Fibroblast of skin of right quadriceps (primary cell): Measurements from ENCODE around the gene RASSF6.
"Not testable (repeated sequence)": the region's sequence is repeated elsewhere in the genome, so short reads cannot be mapped to it uniquely, and the experiment has no call there.

Source experiments
- DNase-seq: peaks from one replicate; pipeline ENCODE4 v3.0.0-alpha.2; 2013

RASSF6 gene

GRCh38 chr4:73620115-73620792 is at the start of gene RASSF6:
TSS of gene RASSF6 (minus strand) at chr4:73620436. CDS start at chr4:73611795, 8,641 bp downstream.
- DNase-seq = no peak

DNA sequence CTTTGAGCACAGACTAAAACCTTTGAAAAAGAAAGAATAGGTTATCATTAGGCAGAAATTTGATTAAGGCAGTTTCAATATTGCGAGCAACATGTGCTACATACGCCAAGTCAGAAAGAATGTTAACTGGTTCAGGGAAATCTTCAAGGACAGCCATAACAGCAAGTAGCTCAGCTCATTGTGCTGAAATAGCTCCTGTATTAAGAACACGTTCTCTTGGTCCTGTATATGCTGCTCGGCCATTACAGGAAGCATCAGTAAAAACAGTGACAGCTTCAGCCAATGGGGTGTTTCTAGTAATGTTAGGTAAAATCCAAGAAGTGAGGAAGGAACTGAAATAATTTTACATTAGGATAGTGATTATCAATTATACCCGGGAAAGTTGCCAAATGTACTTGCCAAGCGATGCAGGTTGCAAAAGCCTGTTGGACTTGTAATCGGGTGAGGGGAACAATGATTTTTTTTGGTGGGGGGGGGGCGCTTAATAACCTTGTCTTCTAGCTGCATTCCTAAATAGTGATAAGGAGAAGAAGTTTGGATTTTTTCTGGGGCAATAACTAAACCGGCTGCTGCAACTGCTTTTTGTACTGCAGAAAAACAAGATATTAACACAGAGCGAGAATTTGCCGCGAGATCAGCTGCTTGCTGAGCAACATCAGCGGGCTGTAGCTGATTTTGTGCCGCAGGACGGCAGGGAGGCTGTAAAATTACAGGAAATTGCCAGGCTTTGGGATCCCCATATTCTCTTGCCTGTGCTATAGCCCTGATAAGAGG is 49.4 kb upstream of the RASSF6 start:
- peak; percentile 27 for DNase-seq

GRCh38 chr4:73668782-73669201 is 48.6 kb upstream of the RASSF6 start:
- DNase-seq = peak; percentile 67

GRCh38 chr4:73665924-73666323 is 45.7 kb upstream of the RASSF6 start:
- DNase-seq = not testable (repeated sequence)

- DNase-seq = no peak
These were observed 44.2 kb upstream of the RASSF6 start for GRCh38 chr4:73664470-73664869.

GRCh38 chr4:73663576-73663975 is 43.3 kb upstream of the RASSF6 start:
- no peak for DNase-seq

GRCh38 chr4:73662709-73663546 is 42.7 kb upstream of the RASSF6 start:
- DNase-seq = peak; percentile 73

DNA sequence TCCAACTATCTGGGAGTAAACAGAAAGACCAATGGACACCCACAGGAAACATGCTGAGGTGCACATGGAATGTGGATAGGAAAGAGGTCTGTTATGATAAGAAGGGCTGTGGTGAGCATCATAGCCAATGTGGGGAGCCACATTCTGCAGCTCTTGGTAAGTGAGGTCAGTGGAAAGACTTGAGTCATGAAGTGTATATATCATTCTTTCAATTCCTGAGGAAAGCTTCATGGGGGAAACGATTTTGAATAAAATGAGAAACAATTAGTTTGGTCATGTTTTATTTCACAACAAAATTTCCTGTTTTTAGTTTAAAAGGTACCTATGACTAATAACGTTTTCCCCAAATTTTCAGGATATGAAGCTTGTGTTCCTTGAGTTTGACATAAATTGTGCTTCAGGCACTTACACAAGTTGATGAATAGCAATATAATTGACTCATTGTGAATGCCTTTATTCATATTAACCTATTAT is 41.4 kb upstream of the RASSF6 start:
- peak; percentile 99 for DNase-seq

DNA sequence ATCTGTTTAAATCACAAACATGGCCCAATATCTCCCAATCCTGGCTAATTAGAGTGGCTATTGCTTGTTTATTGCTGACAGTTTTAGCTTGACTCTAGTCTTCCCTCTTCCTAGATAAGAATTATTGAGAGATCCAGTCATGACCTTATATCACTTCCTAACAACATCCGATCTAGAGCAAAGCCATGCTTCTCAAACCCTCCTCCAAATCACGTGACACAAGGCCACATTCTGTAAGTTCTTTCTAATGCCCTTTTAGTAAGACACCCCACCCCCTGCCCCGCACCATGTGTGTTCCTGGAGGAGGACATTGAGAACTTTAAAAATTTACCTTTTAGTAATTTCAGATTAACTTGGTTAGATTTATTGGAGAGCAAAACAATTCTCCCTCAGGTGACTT is 40.6 kb upstream of the RASSF6 start:
- DNase-seq = no peak

- DNase-seq = peak; percentile 59
These were observed 33.5 kb upstream of the RASSF6 start for GRCh38 chr4:73653695-73654106.

DNA sequence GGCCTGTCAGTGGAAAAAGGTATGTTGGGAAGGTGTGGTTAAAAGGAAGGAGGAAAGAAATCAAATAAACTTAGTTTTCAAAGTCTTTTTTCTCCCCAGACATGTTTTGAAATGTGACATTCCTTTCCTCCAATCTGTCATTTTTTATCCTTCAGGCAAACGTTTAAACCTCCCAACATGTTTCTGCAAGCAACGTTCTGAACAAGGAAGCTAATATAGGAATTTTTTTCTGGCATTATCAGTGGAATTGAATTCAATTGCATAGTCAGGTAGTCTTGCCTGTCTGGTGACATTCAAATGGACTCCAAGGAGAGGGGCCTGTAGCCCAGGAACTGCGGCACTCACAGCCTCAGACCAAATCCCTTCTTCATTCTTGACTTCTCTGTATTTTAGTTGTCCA is 30.0 kb upstream of the RASSF6 start:
- DNase-seq = no peak

DNA sequence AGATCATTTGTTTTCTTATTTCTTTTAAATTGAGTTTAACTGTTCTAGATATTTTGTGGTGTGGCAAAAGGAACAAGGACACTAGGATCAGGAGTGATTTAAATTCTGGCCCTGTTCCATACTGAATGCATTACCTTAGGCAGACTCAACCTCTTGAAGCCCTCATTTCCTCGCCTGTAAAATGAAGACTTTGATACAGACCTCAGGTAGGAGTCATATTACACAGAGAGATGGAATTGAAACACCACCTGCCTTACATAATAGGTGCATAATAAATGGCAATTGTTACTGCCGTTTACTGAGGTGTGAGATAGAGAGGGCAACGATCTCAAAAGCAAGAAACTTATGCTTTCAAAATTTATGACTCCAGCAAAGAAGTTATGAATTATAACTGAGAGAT is 28.2 kb upstream of the RASSF6 start:
- no peak for DNase-seq

- DNase-seq = no peak
These were observed 25.9 kb upstream of the RASSF6 start for GRCh38 chr4:73646117-73646516.

- DNase-seq = no peak
These were observed 11.5 kb upstream of the RASSF6 start for GRCh38 chr4:73631565-73632226.

DNA sequence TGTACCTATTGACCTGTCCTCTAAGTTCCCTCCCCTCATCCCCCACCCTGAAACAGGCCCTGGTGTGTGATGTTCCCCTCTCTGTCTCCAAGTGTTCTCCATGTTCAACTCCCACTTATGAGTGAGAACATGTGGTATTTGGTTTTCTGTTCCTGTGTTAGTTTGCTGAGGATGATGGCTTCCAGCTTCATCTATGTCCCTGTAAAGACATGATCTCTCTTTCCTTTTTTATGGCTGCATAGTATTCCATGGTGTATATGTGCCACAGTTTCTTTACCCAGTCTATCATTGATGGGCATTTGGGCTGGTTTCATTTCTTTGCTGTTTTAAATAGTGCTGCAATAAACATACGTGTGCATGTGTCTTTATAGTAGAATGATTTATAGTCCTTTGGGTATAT is 8.6 kb upstream of the RASSF6 start:
- DNase-seq = not testable (repeated sequence)

DNA sequence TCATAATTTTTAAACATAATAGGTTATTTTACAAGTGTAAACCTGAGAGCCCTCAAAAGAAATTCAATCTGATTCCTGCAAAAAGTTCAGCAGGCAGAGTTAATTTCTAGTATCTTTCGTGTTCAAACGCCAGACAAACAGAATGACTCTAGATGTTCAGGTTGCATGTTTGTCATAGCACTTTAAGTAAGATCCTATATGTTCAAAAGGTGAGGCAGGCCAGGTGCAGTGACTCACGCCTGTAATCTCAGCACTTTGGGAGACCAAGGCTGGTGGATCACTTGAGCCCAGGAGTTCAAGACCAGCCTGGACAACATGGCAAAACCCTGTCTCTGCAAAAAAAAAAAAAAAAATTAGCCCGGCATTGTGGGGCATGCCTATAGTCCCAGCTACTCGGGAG is 1.1 kb upstream of the RASSF6 start:
- no peak for DNase-seq

- no peak for DNase-seq
These were observed 890 bp downstream of the RASSF6 start for GRCh38 chr4:73619346-73619745.

- DNase-seq = no peak
These were observed 3.0 kb downstream of the RASSF6 start for GRCh38 chr4:73617256-73617655.

DNA sequence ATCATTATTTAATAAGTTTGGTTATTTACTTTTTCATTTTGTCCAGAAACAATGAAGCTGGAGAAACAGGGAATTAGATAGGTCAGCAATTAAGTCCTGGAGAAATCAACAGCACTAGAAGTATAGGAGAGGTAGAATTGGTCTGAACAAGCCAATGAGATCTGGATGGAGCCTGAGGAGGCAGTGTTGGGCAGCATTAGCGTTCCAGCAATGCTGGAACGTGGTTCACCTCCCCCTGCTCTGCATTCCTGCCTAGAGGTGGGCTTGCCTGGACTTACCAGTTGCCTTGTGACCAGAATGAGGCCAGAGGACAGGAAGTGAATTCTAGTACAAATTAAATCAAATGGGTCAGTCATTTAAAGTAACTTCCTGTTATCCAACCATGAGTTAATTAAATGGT is 4.6 kb downstream of the RASSF6 start:
- DNase-seq = no peak

DNA sequence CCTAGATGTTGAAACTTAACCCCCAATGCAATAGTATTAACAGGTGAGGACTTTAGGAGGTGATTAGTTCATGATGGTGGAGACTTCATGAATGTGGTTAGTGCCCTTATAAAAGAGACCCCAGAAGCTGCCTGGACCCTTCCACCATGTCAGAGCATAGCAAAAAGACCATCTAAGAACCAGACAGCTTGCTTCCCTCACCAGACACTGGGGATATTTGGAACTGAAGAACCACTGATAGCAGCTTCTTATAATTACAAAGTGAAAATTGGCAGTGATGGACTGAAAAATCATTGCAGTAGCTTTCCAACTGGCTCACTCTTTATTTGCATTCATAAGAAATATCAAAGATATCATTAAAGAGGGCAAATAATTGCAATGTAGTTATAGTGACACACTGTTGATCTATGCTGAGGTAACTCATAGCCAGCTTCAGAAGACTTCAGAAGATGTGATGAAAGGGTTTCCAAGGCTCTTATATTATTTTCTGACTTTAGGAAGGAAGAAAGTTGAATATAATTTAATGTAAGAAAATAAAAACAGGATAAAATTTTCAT is 5.8 kb downstream of the RASSF6 start:
- DNase-seq = no peak

- no peak for DNase-seq
These were observed 7.1 kb downstream of the RASSF6 start for GRCh38 chr4:73613130-73613529.

DNA sequence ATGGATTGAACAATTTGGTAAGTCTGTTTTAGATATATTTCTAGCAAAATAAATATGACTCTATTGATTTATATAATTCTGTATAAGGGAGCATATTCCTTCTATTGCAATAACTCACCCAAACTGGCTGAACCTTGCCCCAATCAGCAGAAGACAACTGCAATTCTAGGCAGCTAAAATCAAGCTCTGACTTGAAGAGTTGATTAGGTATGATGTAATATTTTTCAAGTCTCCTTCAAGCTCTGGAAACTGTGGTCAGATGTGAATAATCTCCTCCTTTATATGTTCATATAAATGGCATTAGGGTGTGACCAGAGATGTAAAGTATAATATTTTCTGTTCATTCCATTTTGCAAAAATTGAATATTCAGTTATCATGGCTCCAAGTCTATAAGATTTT is 8.2 kb downstream of the RASSF6 start:
- DNase-seq = no peak

- DNase-seq = peak; percentile 25
These were observed 10.5 kb downstream of the RASSF6 start for GRCh38 chr4:73609706-73610105.
